ENCODE measurements around the gene SEMA4G. TPM values are rescaled to one million over a fixed set of nuclear protein-coding genes. Genes with fewer than 3 reads are reported as not detected.

The SEMA4G gene
- total and polyA plus RNA-seq, 2 of the 8 experiments (the other 6 are each of a cell fraction or from before 2014, with no cell fraction given) = 7.1 to 18.2 TPM

GRCh38 chr10:100923580-100923979 is 45.7 kb upstream of the SEMA4G start:
- Histone ChIP-seq H3K4me2 (ENCODE audit: insufficient read depth in 1 of 2, low read depth in 2 of 2, low read length in 2 of 2) (no peak overlapping the region), H3K27me3 (replicated peaks in 1 of 4; ENCODE audit: control insufficient read depth in 3 of 4, extremely low read depth in 1 of 4, insufficient read depth in 3 of 4, low read length in 3 of 4) (no peaks in the 10 kb centered on the region), H3K79me2 (ENCODE audit: control insufficient read depth in 1 of 2, insufficient read depth in 2 of 2, low read length in 2 of 2) (no peaks in the 10 kb centered on the region), H2BK15ac (ENCODE audit: low read length) (no peak overlapping the region), H2BK12ac (ENCODE audit: low read depth, low read length) (no peak overlapping the region), H3K27ac (ENCODE audit: low read depth, low read length) (no peak overlapping the region), H3K56ac (replicated peaks; ENCODE audit: insufficient read length, low read depth, low read length) (no peak overlapping the region), H3K18ac (ENCODE audit: extremely low read depth, low read length) (no peak overlapping the region), H3K9ac (replicated peaks in 1 of 4; ENCODE audit: extremely low read depth in 1 of 4, low read depth in 3 of 4, low read length in 3 of 4) (no peak overlapping the region), H4K8ac (ENCODE audit: extremely low read depth, insufficient read depth, low read length) (no peak overlapping the region), H3K14ac (ENCODE audit: insufficient read length) (no peak overlapping the region), H4K5ac (ENCODE audit: insufficient read length, low read depth, low read length) (no peak overlapping the region), H4K20me1 (replicated peaks in 1 of 2; ENCODE audit: control insufficient read depth in 1 of 2, insufficient read depth in 2 of 2, low read length in 2 of 2) (peaks cover 0 to under 1% of the 10 kb centered on the region in 2 experiments), H2BK20ac (ENCODE audit: low read length) (no peak overlapping the region), H3K9me3 (ENCODE audit: insufficient read depth in 2 of 2, low read depth in 1 of 2, low read length in 1 of 2) (no peaks in the 10 kb centered on the region), H2BK5ac (ENCODE audit: low read depth, low read length) (no peak overlapping the region), H4K91ac (replicated peaks; ENCODE audit: insufficient read length, low read length) (no peak overlapping the region), H3K23ac (ENCODE audit: insufficient read length) (no peak overlapping the region), H3K4me3 (ENCODE audit: extremely low read depth in 1 of 4, insufficient read depth in 2 of 4, low read depth in 3 of 4, low read length in 4 of 4) (no peak overlapping the region), H3K4me1 (replicated peaks in 1 of 4; ENCODE audit: control insufficient read depth in 3 of 4, insufficient read depth in 4 of 4, low read length in 3 of 4) (no peaks in the 10 kb centered on the region), H2AK5ac (ENCODE audit: low read depth, low read length) (no peak overlapping the region), H3K36me3 (ENCODE audit: control insufficient read depth in 2 of 4, insufficient read depth in 4 of 4, low read length in 3 of 4) (peaks cover 8 to 62% (median 25%) of the 10 kb centered on the region in 4 experiments; a peak in 7 of 8 replicates), H2AFZ (ENCODE audit: low read length) (no peak overlapping the region), H3K23me2 (ENCODE audit: low read depth, low read length) (peaks cover 1% of the 10 kb centered on the region; the same call in 1 of the 2 replicates), H3K79me1 (ENCODE audit: low read depth, low read length) (no peaks in the 10 kb centered on the region), H3K4ac (replicated peaks; ENCODE audit: insufficient read length, low read depth, low read length) (no peak overlapping the region), H2BK120ac (replicated peaks; ENCODE audit: low read depth, low read length) (no peak overlapping the region)
- CTCF ChIA-PET (ENCODE audit: partially characterized antibody) = interaction anchor here (1.2 to 2.5 kb wide), 4 partner anchors 8 to 75 kb away, joined by 3 to 15 read pairs (median 4); no protein-coding TSS in a partner anchor
- DNase-seq (ENCODE audit: low read depth in 1 of 2, low spot score in 2 of 2) (no peak), FAIRE-seq (no peak)
- POLR2A ChIA-PET (ENCODE audit: partially characterized antibody) = no interaction called here
- TF ChIP-seq ASH2L (IDR thresholded peaks at IDR 0.05; ENCODE audit: low read length) (no peak), SP4 (IDR thresholded peaks at IDR 0.05; ENCODE audit: low read length) (no peak), CBX5 (IDR thresholded peaks at IDR 0.05; ENCODE audit: low read depth, low read length) (no peak), USF2 (IDR thresholded peaks at IDR 0.05; ENCODE audit: low read length) (no peak)

Data from H1 (cell line).